Gastrocnemius medialis (tissue), 4 donors: Measurements from ENCODE around the gene CSTB. TPM values are rescaled to one million over a fixed set of nuclear protein-coding genes. Genes with fewer than 3 reads are reported as not detected.

ENCODE experiments used
- ATAC-seq, 2 donors: fragments of 150-250 bp; one replicate each; pipeline ENCODE4 v1.9.1; 2016
- DNase-seq, 2 donors: peaks; one replicate each; pipeline ENCODE4 v3.0.0-alpha.2; 2019
- H3K27ac ChIP-seq, 4 donors: fragments of 200-600 bp; sonication (generic); 1 replicate in 1 of 4; 2 replicates in 3 of 4; pipeline ENCODE4 v1.5.1; 2016 to 2018; ENCODE audit warnings: mild to moderate bottlenecking in 2 of 4, moderate library complexity in 1 of 4
- H3K27me3 ChIP-seq, 3 donors: fragments of 200-600 bp; sonication (generic) in 2 of 3; 1 replicate in 1 of 3; 2 replicates in 2 of 3; pipeline versions ENCODE4 v1.5.1 to v1.6.0; 2016 to 2019; ENCODE audit warnings: mild to moderate bottlenecking in 1 of 3, moderate library complexity in 1 of 3
- H3K36me3 ChIP-seq, 2 donors: fragments of 200-600 bp; sonication (generic) in 1 of 2; one replicate each; pipeline ENCODE4 v1.5.1; 2017 to 2018
- H3K4me1 ChIP-seq, 2 donors: fragments of 200-600 bp; sonication (generic) in 1 of 2; one replicate each; pipeline ENCODE4 v1.5.1; 2016 to 2017; ENCODE audit warnings: mild to moderate bottlenecking in 2 of 2
- H3K4me3 ChIP-seq, 4 donors: fragments of 200-600 bp; sonication (generic) in 3 of 4; 1 replicate in 1 of 4; 2 replicates in 3 of 4; pipeline ENCODE4 v1.5.1; 2016 to 2019; ENCODE audit warnings: mild to moderate bottlenecking in 2 of 4
- H3K9me3 ChIP-seq, 3 donors: fragments of 200-600 bp; sonication (generic) in 2 of 3; 1 replicate in 1 of 3; 2 replicates in 2 of 3; pipeline ENCODE4 v1.5.1; 2016 to 2019
- CTCF ChIP-seq, 5 experiments: fragments of 450-650 bp in 3 of 5; fragments of 200-600 bp in 2 of 5; sonication (generic) in 2 of 5; IDR thresholded peaks in 4 of 5; conservative IDR thresholded peaks in 1 of 5; 1 replicate in 4 of 5; 2 replicates in 1 of 5; pipeline ENCODE4 v1.5.1; 2016 to 2019; ENCODE audit warnings: antibody characterized with exemption in 5 of 5, mild to moderate bottlenecking in 3 of 5, moderate library complexity in 3 of 5
- POLR2A ChIP-seq, 2 donors: fragments of 450-650 bp; IDR thresholded peaks; one replicate each; pipeline ENCODE4 v1.6.1; 2017; ENCODE audit warnings: antibody characterized with exemption in 2 of 2, mild to moderate bottlenecking in 2 of 2, moderate library complexity in 2 of 2
- in situ Hi-C, 4 donors: fragments of 200-750 bp; cut with MboI; loops; one replicate each; pipeline versions ENCODE4 v1.15.0 to v1.8.0; 2017; ENCODE audit warnings: low sequenced_read_pairs in 4 of 4
- intact Hi-C: fragments of 100-400 bp; cut with DNase I; formaldehyde crosslinking; loops from one replicate; pipeline ENCODE4 v1.15.1; 2023; ENCODE audit warnings: low total_unique reads
- total RNA-seq, 4 donors: library from RNA; depleted of rRNA; stranded (reverse); fragments of >200 nt; gene quantifications; one replicate each; pipeline versions ENCODE4 v1.1.0 to v1.2.3, GENCODE V29; 2016

Gene CSTB
- total RNA-seq, 4 donors from 2014 or later: 1.3 to 5.9 (median 5.2) TPM

- in situ Hi-C loops (loop anchor here in 1 of 4 donors (10.0 kb wide), 1 partner anchor 48 kb away; no protein-coding TSS in a partner anchor), intact Hi-C loops (no loop called here)
- H3K4me1 ChIP-seq: peaks cover 14 to 15% of the 10 kb centered on the region in 2 donors
- H3K27ac ChIP-seq: no peak overlapping the region
- H3K9me3 ChIP-seq: no peaks in the 10 kb centered on the region
- H3K4me3 ChIP-seq: no peak overlapping the region
- no peak for TF ChIP-seq POLR2A (IDR thresholded peaks at IDR 0.05)
- no peak for TF ChIP-seq CTCF (IDR thresholded peaks at IDR 0.05 in 4 of 5, conservative IDR thresholded peaks at IDR 0.05 in 1 of 5)
- ATAC-seq: no peak
- H3K27me3 ChIP-seq: no peaks in the 10 kb centered on the region
- no peak for DNase-seq
- H3K36me3 ChIP-seq: peaks cover 0 to 24% of the 10 kb centered on the region in 2 donors
These were observed 3.7 kb downstream of the CSTB start for GRCh38 chr21:43772425-43772821.

GRCh38 chr21:43771698-43772424, 4.2 kb downstream of the CSTB start:
- Histone ChIP-seq H3K4me1 (peaks cover 14 to 15% of the 10 kb centered on the region in 2 donors), H3K4me3 (no peak overlapping the region), H3K9me3 (no peaks in the 10 kb centered on the region), H3K27me3 (no peaks in the 10 kb centered on the region), H3K36me3 (peaks cover 0 to 24% of the 10 kb centered on the region in 2 donors), H3K27ac (no peak overlapping the region)
- no peak for TF ChIP-seq POLR2A (IDR thresholded peaks at IDR 0.05)
- TF ChIP-seq CTCF (IDR thresholded peaks at IDR 0.05 in 4 of 5, conservative IDR thresholded peaks at IDR 0.05 in 1 of 5): no peak
- ATAC-seq (no peak), DNase-seq (no peak)
- intact Hi-C loops: no loop called here
- in situ Hi-C loops: loop anchor here in 1 of 4 donors (10.0 kb wide), 1 partner anchor 47 kb away; no protein-coding TSS in a partner anchor

GRCh38 chr21:43771199-43771675, 4.9 kb downstream of the CSTB start:
- Histone ChIP-seq H3K36me3 (peaks cover 0 to 24% of the 10 kb centered on the region in 2 donors), H3K4me1 (peaks cover 14 to 15% of the 10 kb centered on the region in 2 donors), H3K9me3 (no peaks in the 10 kb centered on the region), H3K27me3 (no peaks in the 10 kb centered on the region), H3K27ac (no peak overlapping the region), H3K4me3 (no peak overlapping the region)
- DNase-seq (no peak), ATAC-seq (no peak)
- in situ Hi-C loops (loop anchor here in 1 of 4 donors (10.0 kb wide), 1 partner anchor 46 kb away; no protein-coding TSS in a partner anchor), intact Hi-C loops (no loop called here)
- TF ChIP-seq POLR2A (IDR thresholded peaks at IDR 0.05) (no peak), CTCF (IDR thresholded peaks at IDR 0.05 in 4 of 5, conservative IDR thresholded peaks at IDR 0.05 in 1 of 5) (no peak)

GRCh38 chr21:43770066-43770655, 5.9 kb downstream of the CSTB start:
- Histone ChIP-seq H3K4me1 (peaks cover 9 to 11% of the 10 kb centered on the region in 2 donors), H3K4me3 (no peak overlapping the region), H3K36me3 (peaks cover 0 to 24% of the 10 kb centered on the region in 2 donors), H3K9me3 (no peaks in the 10 kb centered on the region), H3K27ac (no peak overlapping the region), H3K27me3 (no peaks in the 10 kb centered on the region)
- TF ChIP-seq POLR2A (IDR thresholded peaks at IDR 0.05) (no peak), CTCF (IDR thresholded peaks at IDR 0.05 in 4 of 5, conservative IDR thresholded peaks at IDR 0.05 in 1 of 5) (no peak)
- ATAC-seq: no peak
- in situ Hi-C loops (loop anchor here in 1 of 4 donors (10.0 kb wide), 1 partner anchor 45 kb away; no protein-coding TSS in a partner anchor), intact Hi-C loops (no loop called here)
- DNase-seq: no peak
